HepG2 (cell line): ENCODE results near the gene DNAJC24. TPM values are rescaled to one million over a fixed set of nuclear protein-coding genes. Genes with fewer than 3 reads are reported as not detected.

Source experiments
- BCL6 ChIP-seq: IDR thresholded peaks from 2 replicates; pipeline ENCODE4 v1.6.1; 2016; ENCODE audit warnings: missing genetic modification reagents, missing compliant biosample characterization
- BORCS8-MEF2B ChIP-seq: sonication (generic); formaldehyde crosslinking; IDR thresholded peaks from 2 replicates; pipeline ENCODE4 v1.8.0; 2022; ENCODE audit warnings: mild to moderate bottlenecking, missing genetic modification reagents
- CBX1 ChIP-seq: IDR thresholded peaks from one replicate; pipeline ENCODE4 v1.6.1; 2016; ENCODE audit warnings: antibody characterized with exemption, low read depth
- CBX2 ChIP-seq, 2 experiments: fragments of 200-600 bp in 1 of 2; sonication (generic); formaldehyde crosslinking in 1 of 2; IDR thresholded peaks; 2 replicates each; pipeline versions ENCODE4 v1.7.0 to v1.8.1; 2018 to 2022; ENCODE audit warnings: low read depth in 2 of 2, low read length in 1 of 2, mild to moderate bottlenecking in 1 of 2, missing genetic modification reagents in 1 of 2
- CENPBD1 ChIP-seq: sonication (generic); formaldehyde crosslinking; IDR thresholded peaks from 2 replicates; pipeline ENCODE4 v1.8.0; 2022; ENCODE audit warnings: missing genetic modification reagents, low read depth, mild to moderate bottlenecking, borderline replicate concordance
- JUND ChIP-seq: sonication (generic); formaldehyde crosslinking; IDR thresholded peaks from 2 replicates; pipeline ENCODE4 v1.8.0; 2022; ENCODE audit warnings: mild to moderate bottlenecking, missing genetic modification reagents
- MATR3 ChIP-seq: sonication (generic); formaldehyde crosslinking; IDR thresholded peaks from 2 replicates; pipeline ENCODE4 v1.4.0; 2020; ENCODE audit warnings: missing genetic modification reagents
- NFIC ChIP-seq: IDR thresholded peaks from 2 replicates; pipeline ENCODE4 v1.6.1; 2012; ENCODE audit warnings: mild to moderate bottlenecking, low read length, inconsistent platforms
- PRDM10 ChIP-seq: sonication (generic); formaldehyde crosslinking; IDR thresholded peaks from 2 replicates; pipeline ENCODE4 v1.4.0; 2020; ENCODE audit warnings: low read depth, missing genetic modification reagents
- SMARCC2 ChIP-seq: fragments of 450-650 bp; IDR thresholded peaks from 2 replicates; pipeline ENCODE4 v1.6.1; 2017; ENCODE audit warnings: antibody characterized with exemption, mild to moderate bottlenecking
- SNAPC4 ChIP-seq: sonication (generic); formaldehyde crosslinking; IDR thresholded peaks from 2 replicates; pipeline ENCODE4 v1.4.0; 2020; ENCODE audit warnings: mild to moderate bottlenecking, missing genetic modification reagents
- TRAFD1 ChIP-seq: sonication (generic); formaldehyde crosslinking; IDR thresholded peaks from 2 replicates; pipeline ENCODE4 v1.5.1; 2020; ENCODE audit warnings: missing genetic modification reagents, mild to moderate bottlenecking, borderline replicate concordance
- ZFP36L1 ChIP-seq: sonication (generic); formaldehyde crosslinking; IDR thresholded peaks from 2 replicates; pipeline ENCODE4 v1.8.0; 2022; ENCODE audit warnings: mild to moderate bottlenecking, missing genetic modification reagents, moderate library complexity
- ZFX ChIP-seq: sonication (generic); formaldehyde crosslinking; IDR thresholded peaks from 2 replicates; pipeline ENCODE4 v1.4.0; 2020; ENCODE audit warnings: mild to moderate bottlenecking, low read depth, missing genetic modification reagents, moderate library complexity
- ZMYM2 ChIP-seq: sonication (generic); formaldehyde crosslinking; IDR thresholded peaks from 2 replicates; pipeline ENCODE4 v1.8.0; 2022; ENCODE audit warnings: mild to moderate bottlenecking, missing genetic modification reagents
- ZNF12 ChIP-seq: sonication (generic); formaldehyde crosslinking; IDR thresholded peaks from 2 replicates; pipeline ENCODE4 v1.5.0; 2020; ENCODE audit warnings: missing genetic modification reagents
- ZNF589 ChIP-seq: sonication (generic); formaldehyde crosslinking; conservative IDR thresholded peaks from 2 replicates; pipeline ENCODE4 v1.8.0; 2022; ENCODE audit warnings: mild to moderate bottlenecking, moderate library complexity, missing genetic modification reagents
- polyA plus RNA-seq, 8 experiments: library from polyadenylated mRNA; depleted of rRNA in 3 of 8; stranded (reverse) in 7 of 8; unstranded in 1 of 8; fragments of >200 nt; fragmentation: Illumina TruSeq in 4 of 8; extraction: Trizol in 4 of 8; gene quantifications; 2 replicates each; pipeline versions ENCODE4 v1.2.1 to v1.2.3, GENCODE V29; 2011 to 2016; ENCODE audit warnings: low read depth in 4 of 8, missing spikeins in 1 of 8, mixed read lengths in 1 of 8; ENCODE audit not compliant: insufficient read depth in 1 of 8
- total RNA-seq, 5 experiments: library from RNA; depleted of rRNA; stranded (reverse); fragments of >200 nt; fragmentation: Illumina TruSeq; extraction: Trizol; gene quantifications; 2 replicates each; pipeline ENCODE4 v1.2.3, GENCODE V29; 2016; ENCODE audit warnings: low read depth in 1 of 5

DNAJC24 gene
- total and polyA plus RNA-seq, 2 of the 13 experiments (the other 11 are each of a cell fraction or from before 2014, with no cell fraction given): 10.5 to 13.7 TPM

GRCh38 chr11:31369348-31370329, at the start of gene DNAJC24, which contains the start of gene DCDC1 (continued):
- TF ChIP-seq TRAFD1 (no peak), SMARCC2 (no peak), BORCS8-MEF2B (CRISPR knock-in tag) (no peak; the same call in 1 of the 2 replicates), ZNF589 (CRISPR knock-in tag) (no peak), NFIC (no peak), ZNF12 (CRISPR knock-in tag) (0 out of 2 replicates have a peak, but pooled peaks have one; percentile 42), ZMYM2 (CRISPR knock-in tag) (no peak), ZFP36L1 (CRISPR knock-in tag) (no peak), MATR3 (CRISPR knock-in tag) (no peak), BCL6 (CRISPR knock-in tag) (no peak; the same call in none of the 2 replicates), CBX1 (peak; percentile 75), CENPBD1 (no peak), SNAPC4 (no peak), ZFX (CRISPR knock-in tag) (peak; percentile 69), PRDM10 (CRISPR knock-in tag) (0 out of 2 replicates have a peak, but pooled peaks have one; percentile 35), JUND (no peak), CBX2 (IDR thresholded peaks at IDR 0.05; ENCODE audit: low read depth, low read length) (no peak), CBX2 (CRISPR knock-in tag; IDR thresholded peaks at IDR 0.05; ENCODE audit: low read depth) (0 out of 2 replicates have a peak, but pooled peaks have one; percentile 72)
